ENCODE data around the gene TMEM92.

The TMEM92 gene

GRCh38 chr17:50318501-50319285 is 44.4 kb downstream of the TMEM92 start:
- Mint-ChIP-seq H3K27ac (no peak overlapping the region), H3K36me3 (ENCODE audit: low read depth) (peaks cover 3% of the 10 kb centered on the region), H3K4me3 (no peak overlapping the region), H3K4me1 (peaks cover 37% of the 10 kb centered on the region), H3K27me3 (ENCODE audit: low read depth, poor library complexity) (peaks cover 3% of the 10 kb centered on the region), H3K9me3 (peaks cover 9% of the 10 kb centered on the region)
- no peak for TF ChIP-seq CTCF (IDR thresholded peaks at IDR 0.05)
- peak; percentile 69 for DNase-seq

- TF ChIP-seq CTCF (IDR thresholded peaks at IDR 0.05) = no peak
- peaks cover 29% of the 10 kb centered on the region for H3K4me1 Mint-ChIP-seq
- no peak for DNase-seq
- H3K4me3 Mint-ChIP-seq = no peak overlapping the region
- H3K36me3 Mint-ChIP-seq (ENCODE audit: low read depth) = peaks cover 3% of the 10 kb centered on the region
- H3K27me3 Mint-ChIP-seq (ENCODE audit: low read depth, poor library complexity) = peaks cover 3% of the 10 kb centered on the region
- no peak overlapping the region for H3K27ac Mint-ChIP-seq
- peaks cover 3% of the 10 kb centered on the region for H3K9me3 Mint-ChIP-seq
Measured at GRCh38 chr17:50319306-50320004, 45.2 kb downstream of the TMEM92 start.

GRCh38 chr17:50322271-50322670 is 48.0 kb downstream of the TMEM92 start:
- H3K27me3 Mint-ChIP-seq (ENCODE audit: low read depth, poor library complexity) = peaks cover 3% of the 10 kb centered on the region
- H3K4me3 Mint-ChIP-seq = no peak overlapping the region
- DNase-seq = no peak
- H3K4me1 Mint-ChIP-seq = peaks cover 28% of the 10 kb centered on the region
- no peak overlapping the region for H3K27ac Mint-ChIP-seq
- no peaks in the 10 kb centered on the region for H3K36me3 Mint-ChIP-seq (ENCODE audit: low read depth)
- H3K9me3 Mint-ChIP-seq = no peaks in the 10 kb centered on the region
- TF ChIP-seq CTCF (IDR thresholded peaks at IDR 0.05) = no peak

GRCh38 chr17:50323060-50323459 is 48.8 kb downstream of the TMEM92 start:
- Mint-ChIP-seq H3K27ac (peak overlapping the region; percentile 2), H3K27me3 (ENCODE audit: low read depth, poor library complexity) (peaks cover 3% of the 10 kb centered on the region), H3K4me1 (peaks cover 34% of the 10 kb centered on the region), H3K36me3 (ENCODE audit: low read depth) (no peaks in the 10 kb centered on the region), H3K9me3 (no peaks in the 10 kb centered on the region), H3K4me3 (no peak overlapping the region)
- no peak for DNase-seq
- no peak for TF ChIP-seq CTCF (IDR thresholded peaks at IDR 0.05)

GRCh38 chr17:50325906-50326305 is 51.6 kb downstream of the TMEM92 start:
- no peak overlapping the region for H3K27ac Mint-ChIP-seq
- no peak overlapping the region for H3K4me3 Mint-ChIP-seq
- H3K36me3 Mint-ChIP-seq (ENCODE audit: low read depth) = no peaks in the 10 kb centered on the region
- no peak for DNase-seq
- peaks cover 6% of the 10 kb centered on the region for H3K27me3 Mint-ChIP-seq (ENCODE audit: low read depth, poor library complexity)
- H3K9me3 Mint-ChIP-seq = no peaks in the 10 kb centered on the region
- TF ChIP-seq CTCF (IDR thresholded peaks at IDR 0.05) = no peak
- H3K4me1 Mint-ChIP-seq = peaks cover 61% of the 10 kb centered on the region
